T follicular helper cell (primary cell): Measurements from ENCODE around the gene PIGN.

Experiments
- DNase-seq: peaks from one replicate; pipeline ENCODE4 v3.0.0-alpha.2; 2020; ENCODE audit warnings: low read depth

PIGN gene

DNA sequence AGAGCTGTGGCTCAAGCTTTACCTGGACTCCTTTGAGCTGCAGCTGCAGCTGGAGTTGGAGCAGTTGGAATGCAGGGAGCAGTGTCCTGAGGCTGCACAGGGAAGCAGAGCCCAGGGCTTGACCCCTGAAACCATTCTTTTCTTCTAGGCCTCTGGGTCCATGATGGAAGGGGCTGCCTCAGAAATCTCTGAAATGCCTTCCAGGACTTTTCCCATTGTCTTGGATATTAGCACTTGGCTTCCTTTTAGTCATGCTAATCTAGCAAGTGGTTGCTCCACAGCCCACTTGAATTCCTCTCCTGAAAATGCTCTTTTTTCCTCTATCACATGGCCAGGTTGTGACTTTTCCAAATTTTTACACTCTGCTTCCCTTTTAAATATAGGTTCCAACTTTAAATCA lies 185.5 kb downstream of the PIGN start:
- DNase-seq = no peak

DNA sequence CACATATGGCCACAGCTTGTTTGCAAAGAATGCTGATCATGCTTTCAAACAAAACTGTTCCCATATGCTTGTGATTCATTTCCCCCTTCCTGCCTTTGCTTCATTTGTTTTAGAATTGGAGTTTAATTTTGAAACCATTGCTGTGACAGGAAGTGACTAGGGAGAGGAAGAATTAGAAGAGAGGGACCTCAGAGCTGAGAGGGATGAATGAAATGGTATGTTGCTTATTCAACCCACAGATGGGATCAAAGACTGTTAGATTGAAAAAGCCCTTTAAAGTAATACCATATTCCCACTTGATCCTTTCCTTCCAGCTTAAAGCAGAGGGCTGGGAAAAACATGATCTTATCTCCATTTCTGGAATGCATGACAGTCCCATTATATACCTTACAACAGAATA lies 187.9 kb downstream of the PIGN start:
- no peak for DNase-seq

DNA sequence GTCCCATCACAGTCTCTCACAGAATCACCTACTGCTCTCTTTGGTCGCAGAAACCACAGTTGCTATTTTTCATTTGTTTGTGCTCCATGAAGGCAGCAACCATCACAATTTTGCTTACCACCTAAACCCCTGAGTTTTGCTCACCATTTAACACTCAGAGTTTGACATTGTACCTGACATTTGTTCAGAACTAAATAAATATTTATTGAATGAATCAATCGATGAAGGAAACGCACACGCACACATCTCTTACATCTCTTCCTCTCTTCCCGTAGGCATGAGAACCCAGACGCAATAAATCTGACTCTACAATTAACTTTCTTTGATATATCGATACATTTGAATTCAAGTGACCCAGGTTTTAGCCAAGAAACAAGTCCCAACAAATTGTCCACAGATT lies 188.5 kb downstream of the PIGN start:
- no peak for DNase-seq

DNA sequence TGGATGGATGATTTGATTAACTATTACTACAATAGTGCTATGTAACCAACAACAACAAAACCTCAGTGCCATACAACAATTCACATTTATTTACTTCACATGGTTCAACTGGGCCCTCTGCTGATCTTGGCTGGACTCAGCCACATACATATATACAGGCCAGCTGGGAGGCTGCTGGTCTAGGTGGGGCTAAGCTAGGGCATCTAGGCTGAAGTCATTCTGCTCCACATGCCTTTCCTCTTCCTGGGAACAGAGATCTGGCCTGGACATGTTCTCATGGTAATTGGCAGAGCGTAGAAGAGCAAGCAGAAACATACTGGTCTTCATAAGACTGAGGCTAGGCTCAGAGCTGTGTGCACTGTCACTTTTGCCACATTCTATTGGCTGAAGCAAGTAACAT lies 191.2 kb downstream of the PIGN start:
- DNase-seq = no peak

DNA sequence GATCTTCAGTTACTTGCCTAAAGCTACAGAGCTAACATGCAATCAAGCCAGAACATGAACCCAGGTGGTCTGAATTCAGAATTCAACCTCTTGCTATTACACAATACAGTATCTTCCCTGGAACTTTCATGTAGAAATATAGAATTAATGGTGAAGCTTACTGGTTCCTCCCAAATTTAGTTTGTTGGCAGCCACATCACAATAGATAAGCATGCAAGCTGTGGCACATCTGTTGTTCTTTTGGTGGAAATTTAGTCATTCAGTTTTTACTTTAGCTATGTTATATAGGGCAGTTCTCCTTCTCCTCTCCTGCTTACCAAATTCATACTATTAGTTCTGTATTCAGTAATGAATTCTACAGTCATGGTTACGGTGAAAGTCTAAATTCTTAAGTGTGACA lies 193.0 kb downstream of the PIGN start:
- DNase-seq = no peak

DNA sequence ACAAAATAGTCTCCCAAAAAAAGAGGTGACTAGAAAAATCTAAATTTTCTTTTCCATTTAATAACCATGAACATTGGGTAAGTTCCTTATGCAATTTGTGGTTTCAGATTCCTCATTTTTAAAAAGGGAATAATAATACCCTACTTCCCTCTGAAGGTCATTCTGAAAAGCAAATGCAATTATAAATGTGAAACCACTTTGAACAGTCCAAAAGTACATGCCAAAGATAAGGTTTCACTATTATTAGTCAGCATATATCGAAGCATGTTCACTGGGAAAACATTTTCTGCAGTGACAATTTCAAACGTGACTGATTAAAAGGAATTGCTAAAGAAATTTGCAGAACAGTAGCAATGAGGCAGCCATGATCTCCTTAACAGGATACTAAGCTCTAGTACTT lies 193.9 kb downstream of the PIGN start:
- no peak for DNase-seq

DNA sequence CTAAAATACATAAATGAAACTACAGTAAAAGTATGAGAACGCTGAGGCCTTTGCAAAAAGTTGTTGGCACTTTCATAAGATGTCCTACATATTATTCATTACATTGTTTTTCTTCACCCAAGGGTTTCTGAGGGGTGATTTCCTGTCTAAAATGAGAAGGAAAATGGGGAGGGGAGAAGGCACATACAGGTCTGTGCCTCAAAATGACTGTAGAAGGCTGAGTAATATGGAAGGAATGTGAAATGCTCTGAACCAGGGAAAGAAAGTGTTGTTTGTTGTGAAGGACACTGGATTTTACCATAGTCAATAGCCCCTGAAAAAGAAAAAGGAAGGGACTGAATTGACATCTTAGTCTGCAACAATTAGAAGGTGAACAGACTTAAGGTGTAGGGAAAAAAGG lies 194.6 kb downstream of the PIGN start:
- DNase-seq = no peak

DNA sequence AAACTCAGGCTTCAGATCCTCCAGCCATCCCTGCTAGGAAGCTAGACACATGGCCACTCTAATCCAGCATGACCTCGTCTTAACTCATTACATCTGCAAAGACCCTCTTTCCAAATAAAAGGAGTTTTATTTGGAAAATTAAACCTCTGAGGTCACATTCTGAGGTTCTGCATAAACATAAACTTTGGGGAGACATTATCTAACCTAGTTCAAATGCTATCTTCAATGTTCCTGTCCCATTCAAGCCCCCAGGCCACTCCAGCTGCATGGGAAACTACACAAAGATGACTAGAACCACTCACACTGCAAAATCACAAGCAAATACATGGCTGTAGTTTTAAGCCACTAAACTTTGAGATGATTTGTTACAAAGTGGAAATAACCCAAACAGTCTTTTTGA lies 195.0 kb downstream of the PIGN start:
- no peak for DNase-seq

DNA sequence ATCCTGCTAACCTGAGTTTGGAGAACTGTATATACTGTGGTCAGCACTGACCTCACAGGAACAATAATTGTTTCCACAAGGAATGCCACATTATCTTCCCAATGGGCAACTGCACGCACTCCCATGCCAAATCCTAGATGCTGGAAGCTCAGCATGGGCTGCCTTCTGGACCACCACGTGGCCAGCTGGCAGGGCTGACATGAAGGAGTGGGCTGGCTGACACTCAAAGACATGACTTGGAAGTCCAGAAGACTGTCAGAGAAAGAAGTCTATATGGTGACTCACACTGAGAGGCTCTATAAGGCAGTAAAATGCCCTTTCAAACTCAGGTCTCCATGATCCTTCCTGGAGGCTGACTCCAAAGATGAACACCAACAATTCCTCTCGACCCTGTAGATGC lies 195.7 kb downstream of the PIGN start:
- DNase-seq = no peak
